Subcutaneous abdominal adipose tissue (tissue), 5 donors: Measurements from ENCODE around the gene MIB1.

Experiments used
- H3K27ac ChIP-seq: one replicate; pipeline ENCODE4 v1.7.0; 2013; ENCODE audit warnings: low read depth, mild to moderate bottlenecking, inconsistent platforms, low read length, moderate library complexity
- H3K27me3 ChIP-seq, 5 donors: one replicate each; pipeline ENCODE4 v1.7.0; 2013; ENCODE audit warnings: low read length in 5 of 5, inconsistent platforms in 1 of 5; ENCODE audit not compliant: control insufficient read depth in 5 of 5, insufficient read depth in 4 of 5
- H3K36me3 ChIP-seq, 5 donors: one replicate each; pipeline ENCODE4 v1.7.0; 2013; ENCODE audit warnings: low read length in 5 of 5; ENCODE audit not compliant: control insufficient read depth in 5 of 5, insufficient read depth in 5 of 5
- H3K4me1 ChIP-seq, 5 donors: one replicate each; pipeline ENCODE4 v1.7.0; 2013; ENCODE audit warnings: low read length in 5 of 5, mild to moderate bottlenecking in 3 of 5, moderate library complexity in 1 of 5; ENCODE audit not compliant: control insufficient read depth in 5 of 5, insufficient read depth in 5 of 5
- H3K4me3 ChIP-seq, 5 donors: one replicate each; pipeline ENCODE4 v1.7.0; 2013; ENCODE audit warnings: low read length in 5 of 5, low read depth in 1 of 5
- H3K9ac ChIP-seq, 5 donors: one replicate each; pipeline ENCODE4 v1.7.0; 2013; ENCODE audit warnings: low read length in 5 of 5, mild to moderate bottlenecking in 4 of 5, moderate library complexity in 3 of 5
- H3K9me3 ChIP-seq, 5 donors: one replicate each; pipeline ENCODE4 v1.7.0; 2013; ENCODE audit warnings: low read length in 5 of 5; ENCODE audit not compliant: control insufficient read depth in 5 of 5
- donor health status: healthy.
- donor health status: healthy.
- donor health status: healthy.
- donor health status: healthy.
- donor health status: healthy.

MIB1 gene

GRCh38 chr18:21916594-21916993 lies 176.0 kb downstream of the MIB1 start:
- Histone ChIP-seq H3K9ac (no peak overlapping the region), H3K36me3 (no peaks in the 10 kb centered on the region), H3K27me3 (peaks cover 0 to 6% (median 0%) of the 10 kb centered on the region in 5 donors)

GRCh38 chr18:21918693-21919092 lies 178.1 kb downstream of the MIB1 start:
- Histone ChIP-seq H3K9me3 (peaks cover 0 to 9% (median 8%) of the 10 kb centered on the region in 5 donors), H3K27me3 (peaks cover 0 to 6% (median 0%) of the 10 kb centered on the region in 5 donors), H3K4me3 (no peak overlapping the region), H3K9ac (no peak overlapping the region), H3K27ac (no peak overlapping the region), H3K36me3 (no peaks in the 10 kb centered on the region), H3K4me1 (no peaks in the 10 kb centered on the region)

More at GRCh38 chr18:21916594-21916993, 176.0 kb downstream of the MIB1 start:
- Histone ChIP-seq H3K4me1 (no peaks in the 10 kb centered on the region), H3K27ac (no peak overlapping the region), H3K9me3 (peaks cover 0 to 9% (median 8%) of the 10 kb centered on the region in 5 donors), H3K4me3 (no peak overlapping the region)
